HepG2 (cell line): ENCODE measurements around the gene KIF1B. TPM values are rescaled to one million over a fixed set of nuclear protein-coding genes. Genes with fewer than 3 reads are reported as not detected.

Source experiments
- ARID2 ChIP-seq: sonication (generic); formaldehyde crosslinking; IDR thresholded peaks from 2 replicates; pipeline ENCODE4 v1.8.1; 2022; ENCODE audit warnings: mild to moderate bottlenecking, missing genetic modification reagents, borderline replicate concordance
- IKZF4 ChIP-seq: sonication (generic); formaldehyde crosslinking; IDR thresholded peaks from 2 replicates; pipeline ENCODE4 v1.5.1; 2020; ENCODE audit warnings: borderline replicate concordance, mild to moderate bottlenecking, low read depth, missing genetic modification reagents; ENCODE audit errors: not compliant biosample characterization
- JUNB ChIP-seq: sonication (generic); formaldehyde crosslinking; IDR thresholded peaks from 2 replicates; pipeline ENCODE4 v1.8.0; 2022; ENCODE audit warnings: missing genetic modification reagents, mild to moderate bottlenecking, borderline replicate concordance
- MAZ ChIP-seq, 2 experiments: sonication (generic) in 1 of 2; formaldehyde crosslinking in 1 of 2; IDR thresholded peaks; 2 replicates each; pipeline versions ENCODE4 v1.5.0 to v1.6.1; 2012 to 2020; ENCODE audit warnings: low read depth in 2 of 2, mild to moderate bottlenecking in 2 of 2, borderline replicate concordance in 1 of 2, improper control_type of control experiment in 1 of 2, low read length in 1 of 2, missing genetic modification reagents in 1 of 2, moderate library complexity in 1 of 2
- MYC ChIP-seq: sonication (generic); formaldehyde crosslinking; IDR thresholded peaks from 2 replicates; pipeline ENCODE4 v1.9.0; 2021; ENCODE audit warnings: missing genetic modification reagents, borderline replicate concordance
- NFATC3 ChIP-seq: sonication (generic); formaldehyde crosslinking; IDR thresholded peaks from 2 replicates; pipeline ENCODE4 v1.5.1; 2020; ENCODE audit warnings: mild to moderate bottlenecking, missing genetic modification reagents
- NKX3-1 ChIP-seq: sonication (generic); formaldehyde crosslinking; IDR thresholded peaks from 2 replicates; pipeline ENCODE4 v1.5.0; 2020; ENCODE audit warnings: missing genetic modification reagents
- NR2F2 ChIP-seq: IDR thresholded peaks from 2 replicates; pipeline ENCODE4 v1.6.1; 2012; ENCODE audit warnings: low read depth, inconsistent platforms, borderline replicate concordance
- SKI ChIP-seq: fragments of 450-650 bp; IDR thresholded peaks from one replicate; pipeline ENCODE4 v1.6.1; 2018; ENCODE audit warnings: mild to moderate bottlenecking; ENCODE audit not compliant: partially characterized antibody
- SMARCE1 ChIP-seq: fragments of 450-650 bp; IDR thresholded peaks from 2 replicates; pipeline ENCODE4 v1.6.1; 2017; ENCODE audit warnings: borderline replicate concordance
- TAF1 ChIP-seq: sonication (generic); formaldehyde crosslinking; IDR thresholded peaks from 2 replicates; pipeline ENCODE4 v1.4.0; 2020; ENCODE audit warnings: missing genetic modification reagents
- THAP11 ChIP-seq: IDR thresholded peaks from 2 replicates; pipeline ENCODE4 v1.6.1; 2016; ENCODE audit warnings: missing biosample characterization, missing genetic modification reagents
- ZNF343 ChIP-seq: sonication (generic); formaldehyde crosslinking; IDR thresholded peaks from 2 replicates; pipeline ENCODE4 v1.4.0; 2020; ENCODE audit warnings: mild to moderate bottlenecking, missing genetic modification reagents
- ZNF367 ChIP-seq: sonication (generic); formaldehyde crosslinking; IDR thresholded peaks from 2 replicates; pipeline ENCODE4 v1.4.0; 2020; ENCODE audit warnings: missing genetic modification reagents, borderline replicate concordance
- ZNF7 ChIP-seq: IDR thresholded peaks from 2 replicates; pipeline ENCODE4 v1.6.1; 2016; ENCODE audit warnings: missing biosample characterization, missing genetic modification reagents
- ZNF746 ChIP-seq: sonication (generic); formaldehyde crosslinking; IDR thresholded peaks from 2 replicates; pipeline ENCODE4 v1.8.0; 2022; ENCODE audit warnings: mild to moderate bottlenecking, missing genetic modification reagents
- polyA plus RNA-seq, 8 experiments: library from polyadenylated mRNA; depleted of rRNA in 3 of 8; stranded (reverse) in 7 of 8; unstranded in 1 of 8; fragments of >200 nt; fragmentation: Illumina TruSeq in 4 of 8; extraction: Trizol in 4 of 8; gene quantifications; 2 replicates each; pipeline versions ENCODE4 v1.2.1 to v1.2.3, GENCODE V29; 2011 to 2016; ENCODE audit warnings: low read depth in 4 of 8, missing spikeins in 1 of 8, mixed read lengths in 1 of 8; ENCODE audit not compliant: insufficient read depth in 1 of 8
- total RNA-seq, 5 experiments: library from RNA; depleted of rRNA; stranded (reverse); fragments of >200 nt; fragmentation: Illumina TruSeq; extraction: Trizol; gene quantifications; 2 replicates each; pipeline ENCODE4 v1.2.3, GENCODE V29; 2016; ENCODE audit warnings: low read depth in 1 of 5
- TF ChIP-seq, protein P1 (sequence below): sonication (generic); formaldehyde crosslinking; IDR thresholded peaks from 2 replicates; pipeline ENCODE4 v1.8.0; 2022; ENCODE audit warnings: mild to moderate bottlenecking, missing genetic modification reagents, moderate library complexity
- TF ChIP-seq, protein P2 (sequence below): sonication (generic); IDR thresholded peaks from 2 replicates; pipeline ENCODE4 v1.6.1; 2016; ENCODE audit warnings: low read depth, borderline replicate concordance
- TF ChIP-seq, protein P3 (sequence below): sonication (generic); formaldehyde crosslinking; IDR thresholded peaks from 2 replicates; pipeline ENCODE4 v1.4.0; 2020; ENCODE audit warnings: missing genetic modification reagents
- TF ChIP-seq, protein P4 (sequence below): sonication (generic); formaldehyde crosslinking; IDR thresholded peaks from 2 replicates; pipeline ENCODE4 v1.5.0; 2020; ENCODE audit warnings: mild to moderate bottlenecking, missing genetic modification reagents

The KIF1B gene
- total and polyA plus RNA-seq, 2 of the 13 experiments (the other 11 are each of a cell fraction or from before 2014, with no cell fraction given), result 26.7 to 32.5 TPM

DNA sequence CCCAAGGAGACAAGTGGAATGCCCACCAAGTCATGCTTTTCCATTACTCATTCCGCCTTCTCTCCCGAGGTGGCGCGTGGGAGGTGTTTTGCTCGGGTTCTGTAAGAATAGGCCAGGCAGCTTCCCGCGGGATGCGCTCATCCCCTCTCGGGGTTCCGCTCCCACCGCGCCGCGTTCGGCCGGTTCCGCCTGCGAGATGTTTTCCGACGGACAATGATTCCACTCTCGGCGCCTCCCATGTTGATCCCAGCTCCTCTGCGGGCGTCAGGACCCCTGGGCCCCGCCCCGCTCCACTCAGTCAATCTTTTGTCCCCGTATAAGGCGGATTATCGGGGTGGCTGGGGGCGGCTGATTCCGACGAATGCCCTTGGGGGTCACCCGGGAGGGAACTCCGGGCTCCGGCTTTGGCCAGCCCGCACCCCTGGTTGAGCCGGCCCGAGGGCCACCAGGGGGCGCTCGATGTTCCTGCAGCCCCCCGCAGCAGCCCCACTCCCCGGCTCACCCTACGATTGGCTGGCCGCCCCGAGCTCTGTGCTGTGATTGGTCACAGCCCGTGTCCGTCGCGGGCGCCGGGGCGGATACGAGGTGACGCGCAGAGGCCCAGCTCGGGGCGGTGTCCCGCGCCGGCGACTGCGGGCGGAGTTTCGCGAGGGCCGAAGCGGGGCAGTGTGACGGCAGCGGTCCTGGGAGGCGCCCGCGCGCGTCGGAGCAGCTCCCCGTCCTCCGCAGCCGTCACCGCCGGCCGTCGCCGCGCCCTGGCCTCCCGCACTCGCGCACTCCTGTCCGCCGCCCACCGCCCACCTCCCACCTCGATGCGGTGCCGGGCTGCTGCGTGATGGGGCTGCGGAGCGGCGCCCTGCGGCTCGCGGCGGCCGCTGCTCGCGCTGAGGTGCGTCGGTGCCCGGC lies at the start of gene KIF1B (continued):
- TF ChIP-seq THAP11 (CRISPR knock-in tag) (peak; percentile 76), TAF1 (peak; percentile 86), NKX3-1 (CRISPR knock-in tag) (no peak), IKZF4 (CRISPR knock-in tag) (no peak), NFATC3 (CRISPR knock-in tag) (0 out of 2 replicates have a peak, but pooled peaks have one; percentile 73), ARID2 (CRISPR knock-in tag) (no peak), MYC (CRISPR knock-in tag) (peak; percentile 42; the same call in 1 of the 2 replicates), SMARCE1 (no peak), NR2F2 (no peak), SKI (peak; percentile 59), ZNF367 (CRISPR knock-in tag) (no peak), ZNF343 (no peak), JUNB (no peak), ZNF746 (CRISPR knock-in tag) (no peak; the same call in 1 of the 2 replicates), ZNF7 (CRISPR knock-in tag) (no peak; the same call in 1 of the 2 replicates), MAZ (IDR thresholded peaks at IDR 0.05; ENCODE audit: borderline replicate concordance, low read depth, low read length) (peak; percentile 86), MAZ (CRISPR knock-in tag; IDR thresholded peaks at IDR 0.05; ENCODE audit: low read depth) (peak; percentile 85; the same call in 1 of the 2 replicates)
- TF ChIP-seq, protein P1, sequence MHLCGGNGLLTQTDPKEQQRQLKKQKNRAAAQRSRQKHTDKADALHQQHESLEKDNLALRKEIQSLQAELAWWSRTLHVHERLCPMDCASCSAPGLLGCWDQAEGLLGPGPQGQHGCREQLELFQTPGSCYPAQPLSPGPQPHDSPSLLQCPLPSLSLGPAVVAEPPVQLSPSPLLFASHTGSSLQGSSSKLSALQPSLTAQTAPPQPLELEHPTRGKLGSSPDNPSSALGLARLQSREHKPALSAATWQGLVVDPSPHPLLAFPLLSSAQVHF, result no peak
- TF ChIP-seq, protein P2, sequence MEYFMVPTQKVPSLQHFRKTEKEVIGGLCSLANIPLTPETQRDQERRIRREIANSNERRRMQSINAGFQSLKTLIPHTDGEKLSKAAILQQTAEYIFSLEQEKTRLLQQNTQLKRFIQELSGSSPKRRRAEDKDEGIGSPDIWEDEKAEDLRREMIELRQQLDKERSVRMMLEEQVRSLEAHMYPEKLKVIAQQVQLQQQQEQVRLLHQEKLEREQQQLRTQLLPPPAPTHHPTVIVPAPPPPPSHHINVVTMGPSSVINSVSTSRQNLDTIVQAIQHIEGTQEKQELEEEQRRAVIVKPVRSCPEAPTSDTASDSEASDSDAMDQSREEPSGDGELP, result no peak; the same call in 1 of the 2 replicates
- TF ChIP-seq, protein P3, sequence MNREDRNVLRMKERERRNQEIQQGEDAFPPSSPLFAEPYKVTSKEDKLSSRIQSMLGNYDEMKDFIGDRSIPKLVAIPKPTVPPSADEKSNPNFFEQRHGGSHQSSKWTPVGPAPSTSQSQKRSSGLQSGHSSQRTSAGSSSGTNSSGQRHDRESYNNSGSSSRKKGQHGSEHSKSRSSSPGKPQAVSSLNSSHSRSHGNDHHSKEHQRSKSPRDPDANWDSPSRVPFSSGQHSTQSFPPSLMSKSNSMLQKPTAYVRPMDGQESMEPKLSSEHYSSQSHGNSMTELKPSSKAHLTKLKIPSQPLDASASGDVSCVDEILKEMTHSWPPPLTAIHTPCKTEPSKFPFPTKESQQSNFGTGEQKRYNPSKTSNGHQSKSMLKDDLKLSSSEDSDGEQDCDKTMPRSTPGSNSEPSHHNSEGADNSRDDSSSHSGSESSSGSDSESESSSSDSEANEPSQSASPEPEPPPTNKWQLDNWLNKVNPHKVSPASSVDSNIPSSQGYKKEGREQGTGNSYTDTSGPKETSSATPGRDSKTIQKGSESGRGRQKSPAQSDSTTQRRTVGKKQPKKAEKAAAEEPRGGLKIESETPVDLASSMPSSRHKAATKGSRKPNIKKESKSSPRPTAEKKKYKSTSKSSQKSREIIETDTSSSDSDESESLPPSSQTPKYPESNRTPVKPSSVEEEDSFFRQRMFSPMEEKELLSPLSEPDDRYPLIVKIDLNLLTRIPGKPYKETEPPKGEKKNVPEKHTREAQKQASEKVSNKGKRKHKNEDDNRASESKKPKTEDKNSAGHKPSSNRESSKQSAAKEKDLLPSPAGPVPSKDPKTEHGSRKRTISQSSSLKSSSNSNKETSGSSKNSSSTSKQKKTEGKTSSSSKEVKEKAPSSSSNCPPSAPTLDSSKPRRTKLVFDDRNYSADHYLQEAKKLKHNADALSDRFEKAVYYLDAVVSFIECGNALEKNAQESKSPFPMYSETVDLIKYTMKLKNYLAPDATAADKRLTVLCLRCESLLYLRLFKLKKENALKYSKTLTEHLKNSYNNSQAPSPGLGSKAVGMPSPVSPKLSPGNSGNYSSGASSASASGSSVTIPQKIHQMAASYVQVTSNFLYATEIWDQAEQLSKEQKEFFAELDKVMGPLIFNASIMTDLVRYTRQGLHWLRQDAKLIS (CRISPR knock-in tag), result no peak
- TF ChIP-seq, protein P4, sequence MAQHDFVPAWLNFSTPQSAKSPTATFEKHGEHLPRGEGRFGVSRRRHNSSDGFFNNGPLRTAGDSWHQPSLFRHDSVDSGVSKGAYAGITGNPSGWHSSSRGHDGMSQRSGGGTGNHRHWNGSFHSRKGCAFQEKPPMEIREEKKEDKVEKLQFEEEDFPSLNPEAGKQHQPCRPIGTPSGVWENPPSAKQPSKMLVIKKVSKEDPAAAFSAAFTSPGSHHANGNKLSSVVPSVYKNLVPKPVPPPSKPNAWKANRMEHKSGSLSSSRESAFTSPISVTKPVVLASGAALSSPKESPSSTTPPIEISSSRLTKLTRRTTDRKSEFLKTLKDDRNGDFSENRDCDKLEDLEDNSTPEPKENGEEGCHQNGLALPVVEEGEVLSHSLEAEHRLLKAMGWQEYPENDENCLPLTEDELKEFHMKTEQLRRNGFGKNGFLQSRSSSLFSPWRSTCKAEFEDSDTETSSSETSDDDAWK (CRISPR knock-in tag), result no peak
